Gastrocnemius medialis (tissue), 4 donors: ENCODE measurements around the gene CLEC18B. TPM values are rescaled to one million over a fixed set of nuclear protein-coding genes. Genes with fewer than 3 reads are reported as not detected.

ENCODE experiments used
- ATAC-seq, 2 donors: fragments of 150-250 bp; one replicate each; pipeline ENCODE4 v1.9.1; 2016
- DNase-seq, 2 donors: peaks; one replicate each; pipeline ENCODE4 v3.0.0-alpha.2; 2019
- H3K27ac ChIP-seq, 4 donors: fragments of 200-600 bp; sonication (generic); 1 replicate in 1 of 4; 2 replicates in 3 of 4; pipeline ENCODE4 v1.5.1; 2016 to 2018; ENCODE audit warnings: mild to moderate bottlenecking in 2 of 4, moderate library complexity in 1 of 4
- H3K27me3 ChIP-seq, 3 donors: fragments of 200-600 bp; sonication (generic) in 2 of 3; 1 replicate in 1 of 3; 2 replicates in 2 of 3; pipeline versions ENCODE4 v1.5.1 to v1.6.0; 2016 to 2019; ENCODE audit warnings: mild to moderate bottlenecking in 1 of 3, moderate library complexity in 1 of 3
- H3K36me3 ChIP-seq, 2 donors: fragments of 200-600 bp; sonication (generic) in 1 of 2; one replicate each; pipeline ENCODE4 v1.5.1; 2017 to 2018
- H3K4me1 ChIP-seq, 2 donors: fragments of 200-600 bp; sonication (generic) in 1 of 2; one replicate each; pipeline ENCODE4 v1.5.1; 2016 to 2017; ENCODE audit warnings: mild to moderate bottlenecking in 2 of 2
- H3K4me3 ChIP-seq, 4 donors: fragments of 200-600 bp; sonication (generic) in 3 of 4; 1 replicate in 1 of 4; 2 replicates in 3 of 4; pipeline ENCODE4 v1.5.1; 2016 to 2019; ENCODE audit warnings: mild to moderate bottlenecking in 2 of 4
- H3K9me3 ChIP-seq, 3 donors: fragments of 200-600 bp; sonication (generic) in 2 of 3; 1 replicate in 1 of 3; 2 replicates in 2 of 3; pipeline ENCODE4 v1.5.1; 2016 to 2019
- POLR2A ChIP-seq, 2 donors: fragments of 450-650 bp; IDR thresholded peaks; one replicate each; pipeline ENCODE4 v1.6.1; 2017; ENCODE audit warnings: antibody characterized with exemption in 2 of 2, mild to moderate bottlenecking in 2 of 2, moderate library complexity in 2 of 2
- in situ Hi-C, 4 donors: fragments of 200-750 bp; cut with MboI; loops; one replicate each; pipeline versions ENCODE4 v1.15.0 to v1.8.0; 2017; ENCODE audit warnings: low sequenced_read_pairs in 4 of 4
- intact Hi-C: fragments of 100-400 bp; cut with DNase I; formaldehyde crosslinking; loops from one replicate; pipeline ENCODE4 v1.15.1; 2023; ENCODE audit warnings: low total_unique reads
- total RNA-seq, 4 donors: library from RNA; depleted of rRNA; stranded (reverse); fragments of >200 nt; gene quantifications; one replicate each; pipeline versions ENCODE4 v1.1.0 to v1.2.3, GENCODE V29; 2016
- TF ChIP-seq, protein P1 (sequence below), 5 experiments: fragments of 450-650 bp in 3 of 5; fragments of 200-600 bp in 2 of 5; sonication (generic) in 2 of 5; IDR thresholded peaks in 4 of 5; conservative IDR thresholded peaks in 1 of 5; 1 replicate in 4 of 5; 2 replicates in 1 of 5; pipeline ENCODE4 v1.5.1; 2016 to 2019; ENCODE audit warnings: antibody characterized with exemption in 5 of 5, mild to moderate bottlenecking in 3 of 5, moderate library complexity in 3 of 5

CLEC18B gene
- total RNA-seq, 4 donors from 2014 or later, result 1.1 to 2.7 TPM; not detected in 2

DNA sequence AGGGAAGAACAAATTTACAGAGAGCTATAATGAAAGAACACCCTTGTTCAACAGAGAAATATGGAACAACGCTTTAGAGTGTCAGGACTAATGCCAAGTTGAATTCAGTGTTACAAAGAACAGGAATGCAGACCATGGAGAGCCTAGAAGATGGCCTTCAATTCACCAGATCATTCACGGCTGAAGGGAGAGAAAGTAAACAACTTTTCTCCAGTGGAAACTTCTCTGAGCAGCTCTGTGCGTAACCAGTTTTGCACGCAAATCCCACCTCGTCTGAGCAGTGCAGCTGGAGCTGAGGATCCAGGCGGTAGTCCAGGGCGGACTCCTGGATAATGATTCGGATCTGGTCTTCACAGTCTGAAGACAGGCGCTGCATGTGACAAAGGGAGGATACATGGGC, 40.5 kb upstream of the CLEC18B start:
- Histone ChIP-seq H3K4me1 (no peaks in the 10 kb centered on the region), H3K4me3 (no peak overlapping the region), H3K27ac (no peak overlapping the region), H3K9me3 (no peaks in the 10 kb centered on the region), H3K36me3 (peaks cover 0 to 97% of the 10 kb centered on the region in 2 donors), H3K27me3 (no peaks in the 10 kb centered on the region)
- in situ Hi-C loops (loop anchor here in 1 of 4 donors (25.0 kb wide), 1 partner anchor 100 kb away; no protein-coding TSS in a partner anchor), intact Hi-C loops (no loop called here)
- TF ChIP-seq, protein P1, sequence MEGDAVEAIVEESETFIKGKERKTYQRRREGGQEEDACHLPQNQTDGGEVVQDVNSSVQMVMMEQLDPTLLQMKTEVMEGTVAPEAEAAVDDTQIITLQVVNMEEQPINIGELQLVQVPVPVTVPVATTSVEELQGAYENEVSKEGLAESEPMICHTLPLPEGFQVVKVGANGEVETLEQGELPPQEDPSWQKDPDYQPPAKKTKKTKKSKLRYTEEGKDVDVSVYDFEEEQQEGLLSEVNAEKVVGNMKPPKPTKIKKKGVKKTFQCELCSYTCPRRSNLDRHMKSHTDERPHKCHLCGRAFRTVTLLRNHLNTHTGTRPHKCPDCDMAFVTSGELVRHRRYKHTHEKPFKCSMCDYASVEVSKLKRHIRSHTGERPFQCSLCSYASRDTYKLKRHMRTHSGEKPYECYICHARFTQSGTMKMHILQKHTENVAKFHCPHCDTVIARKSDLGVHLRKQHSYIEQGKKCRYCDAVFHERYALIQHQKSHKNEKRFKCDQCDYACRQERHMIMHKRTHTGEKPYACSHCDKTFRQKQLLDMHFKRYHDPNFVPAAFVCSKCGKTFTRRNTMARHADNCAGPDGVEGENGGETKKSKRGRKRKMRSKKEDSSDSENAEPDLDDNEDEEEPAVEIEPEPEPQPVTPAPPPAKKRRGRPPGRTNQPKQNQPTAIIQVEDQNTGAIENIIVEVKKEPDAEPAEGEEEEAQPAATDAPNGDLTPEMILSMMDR (IDR thresholded peaks at IDR 0.05 in 4 of 5, conservative IDR thresholded peaks at IDR 0.05 in 1 of 5), result no peak
- no peak for TF ChIP-seq POLR2A (IDR thresholded peaks at IDR 0.05)
- no peak for DNase-seq
- no peak for ATAC-seq

DNA sequence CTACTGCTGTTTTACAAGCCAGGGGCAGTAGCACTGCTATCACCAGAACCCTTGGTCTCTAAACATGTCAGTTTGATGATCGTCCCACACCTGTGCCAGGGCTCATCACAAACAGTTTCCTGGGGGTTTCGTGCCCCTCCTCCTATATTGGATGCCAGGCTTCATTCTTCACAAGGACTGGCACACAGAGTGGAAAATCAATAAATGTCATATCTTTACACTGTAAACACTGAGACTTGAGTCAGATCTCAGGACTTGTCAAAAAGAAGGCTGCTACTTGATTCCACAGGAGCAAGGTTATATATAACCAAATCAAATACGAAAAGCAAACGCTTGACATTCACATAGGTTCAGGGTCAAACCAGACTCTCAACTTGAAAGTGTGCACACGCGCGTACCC, 39.3 kb upstream of the CLEC18B start:
- in situ Hi-C loops (loop anchor here in 1 of 4 donors (25.0 kb wide), 1 partner anchor 98 kb away; no protein-coding TSS in a partner anchor), intact Hi-C loops (no loop called here)
- no peaks in the 10 kb centered on the region for H3K27me3 ChIP-seq
- H3K4me3 ChIP-seq, result no peak overlapping the region
- ATAC-seq, result no peak
- no peak for DNase-seq
- no peak overlapping the region for H3K27ac ChIP-seq
- TF ChIP-seq, protein P1 (IDR thresholded peaks at IDR 0.05 in 4 of 5, conservative IDR thresholded peaks at IDR 0.05 in 1 of 5), result no peak
- no peak for TF ChIP-seq POLR2A (IDR thresholded peaks at IDR 0.05)
- no peaks in the 10 kb centered on the region for H3K4me1 ChIP-seq
- no peaks in the 10 kb centered on the region for H3K9me3 ChIP-seq
- peaks cover 4 to 97% of the 10 kb centered on the region in 2 donors for H3K36me3 ChIP-seq

DNA sequence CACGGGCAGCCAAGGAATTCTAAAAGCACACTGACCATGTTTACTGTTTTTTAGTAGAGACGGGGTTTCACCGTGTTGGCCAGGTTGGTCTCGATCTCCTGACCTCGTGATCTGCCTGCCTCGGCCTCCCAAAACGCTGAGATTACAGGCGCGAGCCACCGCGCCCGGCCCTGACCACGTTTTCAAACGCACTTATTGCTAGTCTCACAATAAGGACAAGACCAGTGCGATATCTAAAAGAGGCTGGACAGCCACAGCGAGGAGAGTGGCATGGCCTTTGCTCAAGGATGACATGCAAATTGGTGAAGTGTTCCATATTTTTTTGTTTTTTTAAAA, 35.0 kb upstream of the CLEC18B start:
- no peak overlapping the region for H3K27ac ChIP-seq
- no peak overlapping the region for H3K4me3 ChIP-seq
- intact Hi-C loops, result no loop called here
- no peaks in the 10 kb centered on the region for H3K4me1 ChIP-seq
- in situ Hi-C loops, result loop anchor here in 1 of 4 donors (25.0 kb wide), 1 partner anchor 94 kb away; no protein-coding TSS in a partner anchor
- ATAC-seq (no peak), DNase-seq (no peak)
- peaks cover 4 to 84% of the 10 kb centered on the region in 2 donors for H3K36me3 ChIP-seq
- no peaks in the 10 kb centered on the region for H3K27me3 ChIP-seq
- no peaks in the 10 kb centered on the region for H3K9me3 ChIP-seq
- TF ChIP-seq, protein P1 (IDR thresholded peaks at IDR 0.05 in 4 of 5, conservative IDR thresholded peaks at IDR 0.05 in 1 of 5), result no peak
- TF ChIP-seq POLR2A (IDR thresholded peaks at IDR 0.05), result no peak

DNA sequence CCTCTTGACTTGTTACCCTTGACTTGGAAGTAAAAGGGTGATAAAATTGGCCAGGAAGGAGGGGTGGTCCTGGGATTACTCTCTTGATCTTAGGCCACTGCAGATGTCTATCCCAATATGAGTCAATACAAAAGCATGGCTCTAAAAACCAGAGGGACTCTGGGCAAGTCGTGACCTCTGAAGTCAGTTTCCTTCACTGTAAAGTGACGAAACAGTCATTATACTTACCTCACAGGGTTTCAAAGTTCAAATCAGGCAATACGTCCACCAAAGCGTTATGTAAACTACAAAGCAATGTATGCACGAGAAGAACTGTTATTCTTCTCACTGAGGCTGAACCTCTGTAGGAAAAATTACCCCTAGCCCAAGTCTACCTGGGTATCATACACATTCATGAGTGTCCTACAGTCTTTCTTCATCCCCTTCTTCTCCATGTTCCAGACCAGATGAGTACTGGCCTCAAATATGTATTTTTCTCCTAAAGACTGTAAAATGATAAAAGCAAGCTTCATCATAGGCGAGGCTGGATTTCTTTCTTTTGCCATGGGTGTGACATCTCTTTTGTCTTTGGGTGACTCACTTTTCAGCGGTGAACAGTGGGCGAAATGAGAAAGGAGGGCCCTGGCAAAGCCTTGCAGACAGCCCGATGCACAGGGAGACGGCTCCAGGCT, 34.5 kb upstream of the CLEC18B start:
- intact Hi-C loops (no loop called here), in situ Hi-C loops (loop anchor here in 1 of 4 donors (25.0 kb wide), 1 partner anchor 93 kb away; no protein-coding TSS in a partner anchor)
- no peak overlapping the region for H3K4me3 ChIP-seq
- DNase-seq (no peak), ATAC-seq (no peak)
- no peak overlapping the region for H3K27ac ChIP-seq
- H3K9me3 ChIP-seq, result no peaks in the 10 kb centered on the region
- H3K27me3 ChIP-seq, result no peaks in the 10 kb centered on the region
- H3K4me1 ChIP-seq, result peaks cover 0 to under 1% of the 10 kb centered on the region in 2 donors
- H3K36me3 ChIP-seq, result peaks cover 4 to 85% of the 10 kb centered on the region in 2 donors
- TF ChIP-seq, protein P1 (IDR thresholded peaks at IDR 0.05 in 4 of 5, conservative IDR thresholded peaks at IDR 0.05 in 1 of 5), result no peak
- TF ChIP-seq POLR2A (IDR thresholded peaks at IDR 0.05), result no peak
